ENCODE results near the gene FITM1.

The FITM1 gene

GRCh38 chr14:24159777-24160498 lies 29.5 kb downstream of the FITM1 start:
- no peak for DNase-seq (ENCODE audit: extremely low read depth in 1 of 2, low read depth in 1 of 2)

GRCh38 chr14:24160499-24160849 lies 30.0 kb downstream of the FITM1 start:
- DNase-seq (ENCODE audit: extremely low read depth in 1 of 2, low read depth in 1 of 2), result no peak

- peak; percentile 88 to 92 for DNase-seq (ENCODE audit: extremely low read depth in 1 of 2, low read depth in 1 of 2)
Observed at GRCh38 chr14:24160850-24161804, 30.7 kb downstream of the FITM1 start, which contains the start of gene IRF9. IRF9 (plus strand) TSS chr14:24161265; CDS start chr14:24162145, 880 bp downstream.

GRCh38 chr14:24162093-24162492 lies 31.6 kb downstream of the FITM1 start:
- DNase-seq (ENCODE audit: extremely low read depth in 1 of 2, low read depth in 1 of 2), result no peak

- no peak for DNase-seq (ENCODE audit: extremely low read depth in 1 of 2, low read depth in 1 of 2)
Observed at GRCh38 chr14:24164518-24164991, 34.1 kb downstream of the FITM1 start.

GRCh38 chr14:24165785-24166184 lies 35.3 kb downstream of the FITM1 start:
- DNase-seq (ENCODE audit: extremely low read depth in 1 of 2, low read depth in 1 of 2), result no peak

GRCh38 chr14:24167469-24168114 lies 37.1 kb downstream of the FITM1 start:
- DNase-seq (ENCODE audit: extremely low read depth in 1 of 2, low read depth in 1 of 2), result no peak

- DNase-seq (ENCODE audit: extremely low read depth in 1 of 2, low read depth in 1 of 2), result peak; percentile 46 to 79
Observed at GRCh38 chr14:24171422-24172260, 41.2 kb downstream of the FITM1 start, which contains the start of gene REC8. REC8 (plus strand) TSS chr14:24172080; CDS start chr14:24172553, 473 bp downstream.

GRCh38 chr14:24172261-24172860 lies 41.9 kb downstream of the FITM1 start:
- no peak for DNase-seq (ENCODE audit: extremely low read depth in 1 of 2, low read depth in 1 of 2)

- DNase-seq (ENCODE audit: extremely low read depth in 1 of 2, low read depth in 1 of 2), result no peak
Observed at GRCh38 chr14:24172871-24173281, 42.4 kb downstream of the FITM1 start.

- no peak for DNase-seq (ENCODE audit: extremely low read depth in 1 of 2, low read depth in 1 of 2)
Observed at GRCh38 chr14:24176599-24176998, 46.1 kb downstream of the FITM1 start.

- DNase-seq (ENCODE audit: extremely low read depth in 1 of 2, low read depth in 1 of 2), result no peak
Observed at GRCh38 chr14:24177041-24177825, 46.8 kb downstream of the FITM1 start.

- DNase-seq (ENCODE audit: extremely low read depth in 1 of 2, low read depth in 1 of 2), result no peak
Observed at GRCh38 chr14:24177891-24178290, 47.4 kb downstream of the FITM1 start.

- DNase-seq (ENCODE audit: extremely low read depth in 1 of 2, low read depth in 1 of 2), result no peak
Observed at GRCh38 chr14:24178399-24179178, 48.1 kb downstream of the FITM1 start.

GRCh38 chr14:24179294-24179960 lies 49.0 kb downstream of the FITM1 start:
- DNase-seq (ENCODE audit: extremely low read depth in 1 of 2, low read depth in 1 of 2), result no peak

- DNase-seq (ENCODE audit: extremely low read depth in 1 of 2, low read depth in 1 of 2), result no peak
Observed at GRCh38 chr14:24179961-24180796, 49.7 kb downstream of the FITM1 start.

Measured in stimulated activated CD8-positive, alpha-beta memory T cell treated with anti-CD3 and anti-CD28 coated beads, Interleukin-7, amount 100 ng/mL, for 48 hours (primary cell).